Ishikawa (cell line): ENCODE data around the gene ACOD1.

Experiments
- CEBPB ChIP-seq: IDR thresholded peaks from 2 replicates; pipeline ENCODE4 v1.6.1; 2012
- CREB1 ChIP-seq: IDR thresholded peaks from 2 replicates; pipeline ENCODE4 v1.6.1; 2012; ENCODE audit warnings: low read depth
- EGR1 ChIP-seq: IDR thresholded peaks from 2 replicates; pipeline ENCODE4 v1.6.1; 2012
- EP300 ChIP-seq: IDR thresholded peaks from 2 replicates; pipeline ENCODE4 v1.6.1; 2012; ENCODE audit warnings: borderline replicate concordance
- FOXM1 ChIP-seq: IDR thresholded peaks from 2 replicates; pipeline ENCODE4 v1.6.1; 2012; ENCODE audit warnings: low read depth, borderline replicate concordance
- NFIC ChIP-seq: IDR thresholded peaks from 2 replicates; pipeline ENCODE4 v1.6.1; 2012
- RAD21 ChIP-seq: IDR thresholded peaks from 2 replicates; pipeline ENCODE4 v1.6.1; 2012; ENCODE audit warnings: low read depth
- REST ChIP-seq: IDR thresholded peaks from 2 replicates; pipeline ENCODE4 v1.6.1; 2012; ENCODE audit warnings: low read depth, mild to moderate bottlenecking
- TAF1 ChIP-seq: IDR thresholded peaks from 2 replicates; pipeline ENCODE4 v1.6.1; 2012; ENCODE audit warnings: low read depth, mild to moderate bottlenecking
- TCF12 ChIP-seq: IDR thresholded peaks from 2 replicates; pipeline ENCODE4 v1.6.1; 2012; ENCODE audit warnings: low read depth
- TEAD4 ChIP-seq: IDR thresholded peaks from 2 replicates; pipeline ENCODE4 v1.6.1; 2012
- USF1 ChIP-seq: IDR thresholded peaks from 2 replicates; pipeline ENCODE4 v1.6.1; 2012
- YY1 ChIP-seq: IDR thresholded peaks from 2 replicates; pipeline ENCODE4 v1.6.1; 2012; ENCODE audit warnings: low read depth
- ZBTB7A ChIP-seq: IDR thresholded peaks from 2 replicates; pipeline ENCODE4 v1.6.1; 2012; ENCODE audit warnings: low read depth
- TF ChIP-seq, protein P1 (sequence below): IDR thresholded peaks from 2 replicates; pipeline ENCODE4 v1.6.1; 2012

Gene ACOD1

GRCh38 chr13:76980075-76980718, 31.9 kb downstream of the ACOD1 start:
- TF ChIP-seq ZBTB7A (peak; percentile 95), CREB1 (no peak), NFIC (no peak), CEBPB (no peak), FOXM1 (no peak), EP300 (no peak), USF1 (no peak), TEAD4 (peak; percentile 37; the same call in 1 of the 2 replicates), YY1 (no peak), REST (no peak), TAF1 (no peak), EGR1 (no peak), RAD21 (peak; percentile 78), TCF12 (no peak)
- TF ChIP-seq, protein P1, sequence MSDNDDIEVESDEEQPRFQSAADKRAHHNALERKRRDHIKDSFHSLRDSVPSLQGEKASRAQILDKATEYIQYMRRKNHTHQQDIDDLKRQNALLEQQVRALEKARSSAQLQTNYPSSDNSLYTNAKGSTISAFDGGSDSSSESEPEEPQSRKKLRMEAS, result 0 out of 2 replicates have a peak, but pooled peaks have one; percentile 38

DNA sequence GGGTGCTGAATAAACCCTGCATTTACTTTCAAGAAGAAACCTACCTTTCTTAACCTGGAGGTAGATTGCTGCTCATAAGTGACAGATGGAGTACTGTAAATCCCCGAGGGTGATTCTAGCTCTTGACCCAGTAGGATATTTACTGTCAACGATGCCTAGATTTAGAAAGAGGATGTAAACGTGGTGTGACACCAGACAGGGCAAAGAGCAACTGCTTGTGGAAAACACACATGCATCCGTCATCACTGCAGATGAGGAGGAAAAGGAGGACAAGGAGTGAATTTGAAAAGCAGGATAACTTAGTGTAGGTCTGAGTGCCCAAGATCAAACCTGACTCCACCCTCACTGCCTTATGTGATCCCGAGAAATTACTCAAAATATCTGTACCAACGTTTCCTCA, 33.8 kb downstream of the ACOD1 start:
- no peak for TF ChIP-seq EGR1
- no peak for TF ChIP-seq EP300
- TF ChIP-seq RAD21, result no peak
- no peak for TF ChIP-seq USF1
- TF ChIP-seq NFIC, result no peak
- no peak for TF ChIP-seq CREB1
- TF ChIP-seq TAF1, result no peak

DNA sequence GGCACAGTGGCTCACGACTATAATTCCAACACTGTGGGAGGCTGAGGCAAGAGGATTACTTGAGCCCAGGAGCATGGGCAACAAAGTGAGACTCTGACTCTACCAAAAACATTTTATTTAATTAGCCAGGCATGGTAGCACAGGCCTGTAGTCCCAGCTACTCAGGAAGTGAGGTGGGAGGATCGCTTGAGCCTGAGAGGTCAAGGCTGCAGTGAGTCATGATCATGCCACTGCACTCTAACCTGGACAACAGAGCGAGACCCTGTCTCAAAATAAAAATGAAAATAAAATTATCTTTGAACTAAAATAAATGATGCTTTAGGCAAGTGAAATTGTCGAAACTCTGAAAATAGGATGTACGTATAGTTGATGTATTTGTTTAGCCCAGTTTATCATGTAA, 35.4 kb downstream of the ACOD1 start:
- TF ChIP-seq ZBTB7A, result no peak
- TF ChIP-seq CREB1, result no peak
- TF ChIP-seq RAD21, result no peak
- no peak for TF ChIP-seq EGR1

GRCh38 chr13:76991432-76991795, 43.1 kb downstream of the ACOD1 start:
- TF ChIP-seq ZBTB7A (no peak), FOXM1 (no peak), RAD21 (no peak)

GRCh38 chr13:76991796-76992547, 43.7 kb downstream of the ACOD1 start, which contains the start of gene CLN5:
CLN5 (plus strand) TSS chr13:76992081; CDS start chr13:76992099, 18 bp downstream.
- TF ChIP-seq, protein P1, result peak; percentile 92
- peak; percentile 83 for TF ChIP-seq YY1
- TF ChIP-seq REST, result no peak
- no peak for TF ChIP-seq TEAD4
- TF ChIP-seq RAD21, result no peak
- TF ChIP-seq TAF1, result peak; percentile 84
- TF ChIP-seq TCF12, result peak; percentile 42; the same call in 1 of the 2 replicates
- TF ChIP-seq CEBPB, result no peak
- no peak for TF ChIP-seq EGR1
- peak; percentile 87 for TF ChIP-seq CREB1
- TF ChIP-seq FOXM1, result no peak
- no peak; the same call in 1 of the 2 replicates for TF ChIP-seq NFIC
- TF ChIP-seq USF1, result peak; percentile 59; the same call in 1 of the 2 replicates
- peak; percentile 86 for TF ChIP-seq ZBTB7A
- TF ChIP-seq EP300, result no peak
